NCI-H1930 (cell line): Measurements from ENCODE around the gene RGL1.

Experiments used
- DNase-seq, 2 experiments: peaks; one replicate each; lab custom pipeline; 2025; lab: John Stamatoyannopoulos, UW

Gene RGL1

GRCh38 chr1:183869664-183870063 lies 64.7 kb downstream of the RGL1 start:
- DNase-seq = no peak

- DNase-seq = no peak
These were observed 65.6 kb downstream of the RGL1 start for GRCh38 chr1:183870351-183871077.

DNA sequence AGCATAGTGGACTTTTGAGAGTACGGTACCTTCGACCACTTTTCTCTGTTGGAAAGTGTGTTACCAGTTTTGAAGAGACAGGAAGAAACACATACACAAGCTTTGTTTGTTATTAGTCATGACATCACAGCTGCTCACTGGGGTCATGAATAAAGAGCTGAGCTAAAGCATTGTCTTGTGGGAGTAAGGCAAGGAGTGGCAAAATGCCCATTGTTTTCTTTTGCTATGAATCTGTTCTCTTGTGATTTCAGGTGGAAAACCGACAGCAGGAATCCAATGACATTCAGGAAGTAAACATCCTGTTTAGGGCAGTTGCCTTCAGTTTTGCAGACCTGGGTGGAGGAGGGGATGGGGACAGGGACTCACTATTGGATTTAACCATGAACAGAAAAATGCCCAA lies 66.2 kb downstream of the RGL1 start:
- no peak for DNase-seq

GRCh38 chr1:183871601-183872000 lies 66.7 kb downstream of the RGL1 start:
- DNase-seq = no peak

DNA sequence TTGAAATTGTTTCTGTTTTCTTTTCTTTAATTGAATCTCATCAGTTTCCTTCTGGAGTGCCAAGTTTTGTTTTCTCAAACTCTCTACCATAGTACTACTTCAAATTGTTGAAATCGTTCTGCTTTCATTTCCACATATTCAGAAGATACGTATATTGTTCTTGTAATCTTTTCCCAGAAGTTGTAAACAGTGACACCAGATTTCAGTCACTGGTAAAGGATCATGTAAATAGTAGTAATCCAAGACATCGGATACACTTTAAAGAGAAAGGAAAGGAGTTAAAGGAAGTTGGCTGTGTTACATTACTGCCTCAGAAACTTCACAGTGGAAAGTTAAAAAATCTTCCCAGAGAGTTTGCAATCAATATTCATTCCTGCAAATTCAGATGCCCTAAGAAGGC lies 67.5 kb downstream of the RGL1 start:
- DNase-seq = no peak

GRCh38 chr1:183873642-183874041 lies 68.7 kb downstream of the RGL1 start:
- DNase-seq = no peak

DNA sequence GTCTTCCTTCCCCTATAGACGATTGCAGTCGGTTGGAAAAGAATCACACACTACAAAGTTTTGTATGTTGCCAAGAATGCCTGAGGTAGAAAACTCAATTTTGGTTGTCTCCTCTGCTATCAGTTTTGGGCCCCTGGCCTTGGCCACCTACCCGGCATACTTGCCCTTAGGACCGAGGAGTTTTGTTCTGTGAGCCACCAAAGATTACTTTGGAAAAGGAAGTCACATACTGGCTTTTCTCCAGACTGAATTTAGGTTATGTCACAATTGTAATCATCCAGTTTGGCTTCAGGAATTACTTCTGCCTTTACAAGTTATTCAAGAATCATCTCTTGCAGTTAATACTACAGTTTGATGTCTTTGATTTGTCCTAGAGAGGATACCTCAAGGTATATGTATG lies 71.4 kb downstream of the RGL1 start:
- DNase-seq = no peak

- DNase-seq = no peak
These were observed 72.3 kb downstream of the RGL1 start for GRCh38 chr1:183877053-183877720.

DNA sequence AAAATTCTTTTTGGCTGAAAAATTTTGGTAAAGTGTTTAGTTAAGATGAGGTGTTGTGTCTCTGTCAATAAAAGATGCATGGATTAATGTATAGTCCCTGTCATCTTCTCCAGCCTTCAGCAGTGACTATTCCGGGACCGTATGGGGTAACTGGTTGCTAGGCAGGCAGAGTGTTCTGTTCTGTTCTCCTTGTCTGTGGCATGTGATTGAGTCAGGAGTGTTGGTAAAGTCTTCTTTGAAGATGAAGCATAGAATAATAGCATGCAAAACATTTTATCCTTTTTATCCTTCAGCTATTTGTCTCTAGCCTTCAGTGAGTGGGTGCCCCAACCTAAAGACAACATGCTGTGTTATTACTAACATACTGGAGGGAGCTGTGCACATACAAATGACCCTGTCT lies 74.6 kb downstream of the RGL1 start:
- no peak for DNase-seq

- no peak for DNase-seq
These were observed 75.0 kb downstream of the RGL1 start for GRCh38 chr1:183879966-183880365.

DNA sequence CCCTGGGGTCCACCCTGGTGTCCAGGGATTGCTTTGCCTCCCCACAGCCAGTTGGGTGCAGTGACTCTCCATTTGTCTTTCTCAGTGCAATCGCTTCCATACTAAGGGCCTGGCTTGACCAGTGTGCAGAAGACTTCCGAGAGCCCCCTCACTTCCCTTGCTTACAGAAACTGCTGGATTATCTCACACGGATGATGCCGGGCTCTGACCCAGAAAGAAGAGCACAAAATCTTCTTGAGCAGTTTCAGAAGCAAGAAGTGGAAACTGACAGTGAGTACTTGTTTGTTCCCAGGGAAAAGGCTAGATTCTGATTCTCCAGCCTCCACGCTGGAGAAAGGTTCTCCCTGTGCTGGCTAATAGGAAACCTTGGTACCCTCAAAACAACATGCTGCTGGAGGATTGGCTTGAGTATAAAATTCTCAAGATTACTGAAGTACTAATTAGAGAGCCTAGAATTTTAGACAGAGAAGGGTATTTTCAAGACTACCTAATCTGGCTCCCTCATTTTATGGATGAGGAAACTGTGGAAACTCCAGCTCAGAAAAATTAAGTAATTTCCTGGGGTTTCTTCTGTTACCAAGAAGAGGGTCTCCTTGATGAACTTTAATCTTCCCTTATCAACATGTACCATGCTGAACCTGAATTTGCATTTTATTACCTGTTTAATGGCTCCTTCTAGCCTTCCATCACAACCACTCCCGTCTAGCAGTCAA lies 75.8 kb downstream of the RGL1 start:
- no peak for DNase-seq

DNA sequence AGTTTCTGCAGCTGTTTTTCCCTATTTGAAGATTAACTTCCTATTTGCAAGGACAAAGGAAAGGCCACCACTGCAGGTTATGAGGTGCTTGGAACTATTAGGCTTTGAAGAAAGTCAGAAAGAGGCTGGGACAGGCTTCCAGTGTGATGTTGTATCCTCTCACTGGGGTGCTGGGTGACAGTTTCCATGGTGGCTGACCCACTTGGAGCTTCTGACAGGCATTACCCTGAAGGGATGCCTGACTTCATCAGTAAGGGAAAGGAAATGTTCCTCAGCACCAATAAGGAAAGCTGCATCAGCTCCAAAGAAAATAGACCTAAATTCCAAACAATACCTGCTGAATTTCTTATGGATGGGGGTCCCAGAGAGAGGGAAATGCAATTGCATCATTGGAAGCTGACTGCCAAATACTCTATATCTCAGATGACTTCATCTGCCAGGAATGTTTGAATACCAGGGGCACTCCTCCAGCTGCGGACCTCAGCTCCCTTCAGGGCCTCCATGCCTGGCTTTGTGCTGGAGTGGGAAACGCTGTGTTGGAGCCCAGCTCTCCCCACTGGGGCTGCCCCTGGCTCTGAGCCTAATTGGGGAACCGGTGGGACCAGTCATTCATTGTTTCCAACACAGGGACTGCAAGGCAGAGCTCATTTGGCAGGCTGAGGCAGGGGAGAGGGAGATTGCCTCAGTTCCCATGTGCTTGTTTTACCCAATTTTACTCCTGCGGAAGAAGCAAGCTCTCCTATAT lies 76.6 kb downstream of the RGL1 start:
- no peak for DNase-seq

GRCh38 chr1:183882335-183883167 lies 77.6 kb downstream of the RGL1 start:
- DNase-seq = no peak

DNA sequence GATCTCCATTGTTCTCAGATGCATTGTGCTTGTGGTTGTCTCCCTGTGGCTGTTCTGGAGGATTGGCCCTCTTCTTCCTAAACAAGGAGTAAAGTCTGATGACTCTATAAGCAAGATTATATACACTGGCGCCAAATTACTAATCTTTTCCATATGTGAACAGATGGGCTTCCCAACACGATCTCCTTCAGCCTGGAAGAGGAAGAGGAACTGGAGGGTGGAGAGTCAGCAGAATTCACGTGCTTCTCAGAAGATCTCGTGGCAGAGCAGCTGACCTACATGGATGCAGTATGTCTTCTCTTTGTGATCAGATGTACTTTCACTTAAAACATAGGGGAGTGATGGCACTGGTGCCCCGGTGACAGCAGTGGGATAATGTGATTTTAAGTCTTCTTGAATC lies 78.7 kb downstream of the RGL1 start:
- DNase-seq = no peak

DNA sequence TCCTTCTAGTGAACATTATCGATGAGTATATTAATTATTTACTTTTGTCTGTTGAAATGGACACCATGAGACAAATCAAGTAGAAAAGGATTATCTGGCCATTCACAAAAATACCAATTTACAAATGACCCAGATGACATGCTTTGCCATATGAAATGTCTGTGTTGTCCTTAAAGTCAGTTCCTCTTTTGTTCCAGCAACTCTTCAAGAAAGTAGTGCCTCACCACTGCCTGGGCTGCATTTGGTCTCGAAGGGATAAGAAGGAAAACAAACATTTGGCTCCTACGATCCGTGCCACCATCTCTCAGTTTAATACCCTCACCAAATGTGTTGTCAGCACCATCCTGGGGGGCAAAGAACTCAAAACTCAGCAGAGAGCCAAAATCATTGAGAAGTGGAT lies 79.6 kb downstream of the RGL1 start:
- no peak for DNase-seq

- DNase-seq = no peak
These were observed 80.3 kb downstream of the RGL1 start for GRCh38 chr1:183885142-183885735.

DNA sequence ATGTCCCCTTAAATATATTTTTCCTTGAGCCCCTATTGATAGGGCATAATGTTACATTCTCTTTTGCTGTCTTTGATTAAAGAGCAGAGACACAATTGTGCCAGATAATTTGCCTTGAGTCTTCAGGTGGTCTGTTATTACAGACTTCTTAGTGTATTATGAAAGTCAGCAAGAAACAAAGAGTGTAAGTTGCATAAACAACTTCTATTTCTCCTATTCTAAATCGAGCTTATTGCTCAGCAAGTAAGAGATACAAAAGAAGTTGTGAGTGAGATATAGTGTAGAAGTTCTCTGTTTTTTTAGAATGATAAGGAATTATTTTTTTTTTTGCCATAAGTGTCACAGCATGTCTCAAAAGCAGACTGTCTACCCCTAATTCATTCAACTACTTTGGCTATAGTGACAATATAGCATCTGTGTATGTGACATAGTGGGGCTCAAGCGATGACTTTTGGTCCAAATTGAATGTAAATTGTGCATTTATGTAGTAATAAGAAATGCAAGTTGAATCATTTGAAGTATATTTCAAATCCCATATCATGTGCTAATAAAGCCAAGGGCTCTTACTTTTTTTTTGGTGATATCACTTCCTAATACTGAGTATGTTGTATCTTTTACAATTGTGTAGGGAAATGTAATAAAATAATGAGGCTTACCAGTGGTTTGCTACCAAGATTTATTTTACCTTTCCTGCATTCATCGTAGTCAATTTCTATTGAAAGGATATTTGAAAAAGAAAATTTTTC lies 81.3 kb downstream of the RGL1 start:
- DNase-seq = no peak

GRCh38 chr1:183886853-183887252 lies 81.9 kb downstream of the RGL1 start:
- no peak for DNase-seq

DNA sequence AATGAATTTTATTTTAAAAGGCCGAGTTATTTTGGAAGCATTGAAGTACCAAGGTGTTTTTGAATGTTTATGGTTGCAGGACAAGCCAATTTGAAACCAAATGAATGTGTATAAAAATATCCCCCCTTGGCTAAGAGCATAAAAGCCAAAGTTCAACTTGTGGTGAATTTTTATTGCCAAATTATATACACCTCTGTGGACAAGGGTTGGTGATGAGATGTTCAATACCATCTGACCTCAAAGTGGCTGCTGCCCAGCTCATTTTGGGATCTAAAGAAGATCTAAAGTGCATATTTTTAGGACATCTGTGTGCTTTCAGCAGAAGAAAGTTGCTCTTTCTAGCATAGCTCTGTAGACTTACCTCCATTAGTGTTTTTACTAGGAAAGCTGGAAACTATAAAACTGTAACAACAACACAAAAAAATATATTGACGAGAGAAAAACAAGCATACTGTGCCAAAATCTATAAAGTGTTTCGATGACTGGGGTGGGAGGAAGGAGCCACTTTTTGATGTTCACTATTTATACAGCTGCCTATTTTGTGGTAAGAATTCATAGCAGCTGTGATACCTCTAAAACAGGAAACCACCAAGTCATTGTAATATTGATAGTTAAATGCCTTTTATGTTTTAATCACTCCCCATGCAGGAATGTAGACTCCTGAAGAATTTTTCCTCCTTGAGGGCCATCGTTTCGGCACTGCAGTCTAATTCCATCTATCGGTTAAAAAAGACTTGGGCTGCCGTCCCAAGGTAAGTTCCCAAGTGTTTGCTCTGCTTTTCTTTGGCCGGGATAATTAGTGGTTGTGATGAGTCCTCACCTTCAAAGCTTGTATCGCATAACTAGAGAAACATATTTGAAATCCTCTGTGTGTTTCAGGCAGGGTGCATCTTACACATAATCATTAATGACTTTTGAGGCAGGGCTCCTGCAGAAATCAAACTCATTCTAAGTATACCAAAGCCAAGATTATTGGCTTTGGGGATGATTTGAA lies 83.2 kb downstream of the RGL1 start:
- DNase-seq = no peak
